ENCODE measurements around the gene PXN. TPM values are rescaled to one million over a fixed set of nuclear protein-coding genes. Genes with fewer than 3 reads are reported as not detected.

Gene PXN
- total and polyA plus RNA-seq, 2 of the 13 experiments (the other 11 are each of a cell fraction or from before 2014, with no cell fraction given): 13.6 to 14.2 TPM

- no peak for TF ChIP-seq SRSF4 (IDR thresholded peaks at IDR 0.05; ENCODE audit: low read depth, low read length, poor library complexity, severe bottlenecking)
- TF ChIP-seq ZNF878 (CRISPR knock-in tag; IDR thresholded peaks at IDR 0.05): no peak
- TF ChIP-seq, protein P1, sequence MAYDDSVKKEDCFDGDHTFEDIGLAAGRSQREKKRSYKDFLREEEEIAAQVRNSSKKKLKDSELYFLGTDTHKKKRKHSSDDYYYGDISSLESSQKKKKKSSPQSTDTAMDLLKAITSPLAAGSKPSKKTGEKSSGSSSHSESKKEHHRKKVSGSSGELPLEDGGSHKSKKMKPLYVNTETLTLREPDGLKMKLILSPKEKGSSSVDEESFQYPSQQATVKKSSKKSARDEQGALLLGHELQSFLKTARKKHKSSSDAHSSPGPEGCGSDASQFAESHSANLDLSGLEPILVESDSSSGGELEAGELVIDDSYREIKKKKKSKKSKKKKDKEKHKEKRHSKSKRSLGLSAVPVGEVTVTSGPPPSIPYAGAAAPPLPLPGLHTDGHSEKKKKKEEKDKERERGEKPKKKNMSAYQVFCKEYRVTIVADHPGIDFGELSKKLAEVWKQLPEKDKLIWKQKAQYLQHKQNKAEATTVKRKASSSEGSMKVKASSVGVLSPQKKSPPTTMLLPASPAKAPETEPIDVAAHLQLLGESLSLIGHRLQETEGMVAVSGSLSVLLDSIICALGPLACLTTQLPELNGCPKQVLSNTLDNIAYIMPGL (CRISPR knock-in tag; IDR thresholded peaks at IDR 0.05; ENCODE audit: borderline replicate concordance in 1 of 2, low read depth in 1 of 2): no peak
- TF ChIP-seq GMEB1 (CRISPR knock-in tag; IDR thresholded peaks at IDR 0.05; ENCODE audit: borderline replicate concordance): no peak
- no peak for TF ChIP-seq RXRA (CRISPR knock-in tag; IDR thresholded peaks at IDR 0.05)
- TF ChIP-seq NR2F1 (CRISPR knock-in tag; IDR thresholded peaks at IDR 0.05): no peak; a peak in 1 of 4 replicates
- TF ChIP-seq DMAP1 (CRISPR knock-in tag; IDR thresholded peaks at IDR 0.05): no peak
- no peak; the same call in 1 of the 2 replicates for TF ChIP-seq NR2F6 (IDR thresholded peaks at IDR 0.05)
- peak; percentile 51 for TF ChIP-seq NR2F6 (CRISPR knock-in tag; IDR thresholded peaks at IDR 0.05)
- TF ChIP-seq TAF15 (IDR thresholded peaks at IDR 0.05; ENCODE audit: low read depth, low read length, poor library complexity, severe bottlenecking): no peak
- TF ChIP-seq KDM2A (CRISPR knock-in tag; IDR thresholded peaks at IDR 0.05; ENCODE audit: borderline replicate concordance, low read depth): no peak
- TF ChIP-seq ZNF512 (CRISPR knock-in tag; IDR thresholded peaks at IDR 0.05): no peak
- TF ChIP-seq SMAD9 (CRISPR knock-in tag; IDR thresholded peaks at IDR 0.05): no peak
- TF ChIP-seq, protein P2, sequence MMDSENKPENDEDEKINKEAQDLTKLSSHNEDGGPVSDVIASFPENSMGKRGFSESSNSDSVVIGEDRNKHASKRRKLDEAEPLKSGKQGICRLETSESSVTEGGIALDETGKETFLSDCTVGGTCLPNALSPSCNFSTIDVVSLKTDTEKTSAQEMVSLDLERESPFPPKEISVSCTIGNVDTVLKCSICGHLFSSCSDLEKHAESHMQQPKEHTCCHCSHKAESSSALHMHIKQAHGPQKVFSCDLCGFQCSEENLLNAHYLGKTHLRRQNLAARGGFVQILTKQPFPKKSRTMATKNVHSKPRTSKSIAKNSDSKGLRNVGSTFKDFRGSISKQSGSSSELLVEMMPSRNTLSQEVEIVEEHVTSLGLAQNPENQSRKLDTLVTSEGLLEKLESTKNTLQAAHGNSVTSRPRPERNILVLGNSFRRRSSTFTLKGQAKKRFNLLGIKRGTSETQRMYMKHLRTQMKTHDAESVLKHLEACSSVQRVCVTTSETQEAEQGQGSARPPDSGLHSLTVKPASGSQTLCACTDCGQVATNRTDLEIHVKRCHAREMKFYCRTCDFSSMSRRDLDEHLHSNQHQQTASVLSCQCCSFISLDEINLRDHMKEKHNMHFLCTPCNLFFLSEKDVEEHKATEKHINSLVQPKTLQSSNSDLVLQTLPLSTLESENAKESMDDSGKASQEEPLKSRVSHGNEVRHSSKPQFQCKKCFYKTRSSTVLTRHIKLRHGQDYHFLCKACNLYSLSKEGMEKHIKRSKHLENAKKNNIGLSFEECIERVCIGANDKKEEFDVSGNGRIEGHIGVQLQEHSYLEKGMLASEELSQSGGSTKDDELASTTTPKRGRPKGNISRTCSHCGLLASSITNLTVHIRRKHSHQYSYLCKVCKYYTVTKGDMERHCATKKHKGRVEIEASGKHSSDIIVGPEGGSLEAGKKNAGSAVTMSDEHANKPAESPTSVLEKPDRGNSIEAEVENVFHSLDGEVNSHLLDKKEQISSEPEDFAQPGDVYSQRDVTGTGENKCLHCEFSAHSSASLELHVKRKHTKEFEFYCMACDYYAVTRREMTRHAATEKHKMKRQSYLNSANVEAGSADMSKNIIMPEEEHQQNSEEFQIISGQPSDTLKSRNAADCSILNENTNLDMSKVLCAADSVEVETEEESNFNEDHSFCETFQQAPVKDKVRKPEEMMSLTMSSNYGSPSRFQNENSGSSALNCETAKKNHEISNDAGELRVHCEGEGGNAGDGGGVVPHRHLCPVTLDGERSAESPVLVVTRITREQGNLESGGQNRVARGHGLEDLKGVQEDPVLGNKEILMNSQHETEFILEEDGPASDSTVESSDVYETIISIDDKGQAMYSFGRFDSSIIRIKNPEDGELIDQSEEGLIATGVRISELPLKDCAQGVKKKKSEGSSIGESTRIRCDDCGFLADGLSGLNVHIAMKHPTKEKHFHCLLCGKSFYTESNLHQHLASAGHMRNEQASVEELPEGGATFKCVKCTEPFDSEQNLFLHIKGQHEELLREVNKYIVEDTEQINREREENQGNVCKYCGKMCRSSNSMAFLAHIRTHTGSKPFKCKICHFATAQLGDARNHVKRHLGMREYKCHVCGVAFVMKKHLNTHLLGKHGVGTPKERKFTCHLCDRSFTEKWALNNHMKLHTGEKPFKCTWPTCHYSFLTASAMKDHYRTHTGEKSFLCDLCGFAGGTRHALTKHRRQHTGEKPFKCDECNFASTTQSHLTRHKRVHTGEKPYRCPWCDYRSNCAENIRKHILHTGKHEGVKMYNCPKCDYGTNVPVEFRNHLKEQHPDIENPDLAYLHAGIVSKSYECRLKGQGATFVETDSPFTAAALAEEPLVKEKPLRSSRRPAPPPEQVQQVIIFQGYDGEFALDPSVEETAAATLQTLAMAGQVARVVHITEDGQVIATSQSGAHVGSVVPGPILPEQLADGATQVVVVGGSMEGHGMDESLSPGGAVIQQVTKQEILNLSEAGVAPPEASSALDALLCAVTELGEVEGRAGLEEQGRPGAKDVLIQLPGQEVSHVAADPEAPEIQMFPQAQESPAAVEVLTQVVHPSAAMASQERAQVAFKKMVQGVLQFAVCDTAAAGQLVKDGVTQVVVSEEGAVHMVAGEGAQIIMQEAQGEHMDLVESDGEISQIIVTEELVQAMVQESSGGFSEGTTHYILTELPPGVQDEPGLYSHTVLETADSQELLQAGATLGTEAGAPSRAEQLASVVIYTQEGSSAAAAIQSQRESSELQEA (CRISPR knock-in tag; IDR thresholded peaks at IDR 0.05; ENCODE audit: not compliant biosample characterization): no peak
- 0 out of 2 replicates have a peak, but pooled peaks have one; percentile 10 for TF ChIP-seq ZNF816 (CRISPR knock-in tag; IDR thresholded peaks at IDR 0.05; ENCODE audit: borderline replicate concordance)
These were observed 38.1 kb downstream of the PXN start (continued) for GRCh38 chr12:120227233-120228040.

Data from HepG2 (cell line).